NCI-H1436 treated with DMSO at 0.1 percent for 48 hours (cell line): ENCODE measurements around the gene PGLYRP1.

Experiments
- DNase-seq: peaks from one replicate; lab custom pipeline; 2025; lab: John Stamatoyannopoulos, UW

Gene PGLYRP1

GRCh38 chr19:46032597-46033025 is 9.8 kb upstream of the PGLYRP1 start:
- no peak for DNase-seq

- no peak for DNase-seq
Observed at GRCh38 chr19:46031781-46032596, 9.1 kb upstream of the PGLYRP1 start.

- no peak for DNase-seq
Observed at GRCh38 chr19:46030812-46031550, 8.1 kb upstream of the PGLYRP1 start.

GRCh38 chr19:46025835-46026234 is 3.0 kb upstream of the PGLYRP1 start:
- DNase-seq: no peak

GRCh38 chr19:46023311-46023779 is 492 bp upstream of the PGLYRP1 start:
- DNase-seq: no peak

DNA sequence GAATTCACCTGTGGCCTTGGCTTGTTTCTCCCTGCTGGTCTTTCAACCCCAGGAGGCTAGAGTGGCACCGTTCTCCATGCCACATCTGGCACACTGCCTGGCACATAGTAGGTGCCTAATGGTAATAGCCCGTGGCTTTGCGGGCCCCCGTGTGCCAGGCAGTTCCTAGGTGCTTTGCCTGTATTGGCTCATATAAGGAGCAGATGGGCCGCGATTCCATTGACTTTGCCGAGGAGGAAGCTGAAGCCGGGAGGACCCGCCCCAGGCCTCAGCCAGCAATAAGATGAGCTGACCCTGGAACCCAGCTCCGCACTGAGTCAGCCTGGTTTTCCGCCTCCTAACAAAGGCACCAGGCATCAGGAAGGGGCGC is 807 bp downstream of the PGLYRP1 start:
- no peak for DNase-seq

DNA sequence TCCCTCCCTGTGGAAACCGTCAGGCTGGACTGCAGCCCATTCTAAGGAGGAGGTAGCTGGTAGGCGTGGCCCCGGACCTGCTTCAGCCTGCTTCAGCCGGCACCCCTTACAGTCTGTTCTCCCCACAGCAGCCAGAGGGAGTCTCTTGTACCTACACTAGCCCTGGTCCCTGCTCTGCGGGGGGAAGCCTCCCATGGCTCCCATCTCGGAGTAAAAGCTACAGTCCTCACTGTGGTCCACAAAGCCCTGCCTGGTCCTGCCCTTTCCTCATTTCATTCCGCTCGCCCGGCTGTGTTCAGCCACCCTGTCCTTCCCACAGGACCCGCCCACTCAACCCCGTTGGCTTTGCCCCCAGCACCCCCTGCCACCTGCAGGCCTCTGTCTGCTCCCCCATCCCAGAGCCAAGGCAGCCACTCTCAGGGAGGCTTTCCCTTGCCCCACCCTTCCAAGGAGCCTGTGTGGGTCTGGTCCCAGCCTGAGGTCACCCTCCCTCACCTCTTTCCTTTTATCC is 1.3 kb downstream of the PGLYRP1 start:
- no peak for DNase-seq

GRCh38 chr19:46020819-46021125 is 2.1 kb downstream of the PGLYRP1 start:
- DNase-seq: no peak

DNA sequence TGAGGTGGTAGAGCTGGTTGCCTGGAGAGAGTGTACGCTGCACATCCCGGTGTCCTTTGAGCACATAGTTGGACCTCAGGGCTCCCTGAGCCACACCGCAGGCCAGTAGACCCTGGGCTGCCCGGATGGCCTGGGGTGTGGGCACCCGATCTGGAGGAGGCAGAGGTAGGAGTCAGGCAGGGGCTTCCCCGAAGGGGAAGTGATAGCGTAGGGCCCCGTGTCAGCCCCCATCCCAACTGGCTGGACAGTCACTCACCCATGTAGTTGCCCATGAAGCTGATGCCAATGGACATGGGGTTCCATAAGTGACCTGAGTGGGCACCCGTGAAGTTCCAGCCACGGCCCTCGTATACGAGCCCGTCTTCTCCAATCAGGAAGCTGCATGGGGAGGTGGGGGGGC is 3.6 kb downstream of the PGLYRP1 start:
- DNase-seq: no peak

GRCh38 chr19:46018729-46019251 is 4.1 kb downstream of the PGLYRP1 start:
- no peak for DNase-seq

GRCh38 chr19:46017874-46018675 is 4.8 kb downstream of the PGLYRP1 start:
- DNase-seq: no peak

GRCh38 chr19:46017095-46017429 is 5.8 kb downstream of the PGLYRP1 start:
- no peak for DNase-seq

GRCh38 chr19:46016426-46017094 is 6.3 kb downstream of the PGLYRP1 start:
- DNase-seq: no peak

DNA sequence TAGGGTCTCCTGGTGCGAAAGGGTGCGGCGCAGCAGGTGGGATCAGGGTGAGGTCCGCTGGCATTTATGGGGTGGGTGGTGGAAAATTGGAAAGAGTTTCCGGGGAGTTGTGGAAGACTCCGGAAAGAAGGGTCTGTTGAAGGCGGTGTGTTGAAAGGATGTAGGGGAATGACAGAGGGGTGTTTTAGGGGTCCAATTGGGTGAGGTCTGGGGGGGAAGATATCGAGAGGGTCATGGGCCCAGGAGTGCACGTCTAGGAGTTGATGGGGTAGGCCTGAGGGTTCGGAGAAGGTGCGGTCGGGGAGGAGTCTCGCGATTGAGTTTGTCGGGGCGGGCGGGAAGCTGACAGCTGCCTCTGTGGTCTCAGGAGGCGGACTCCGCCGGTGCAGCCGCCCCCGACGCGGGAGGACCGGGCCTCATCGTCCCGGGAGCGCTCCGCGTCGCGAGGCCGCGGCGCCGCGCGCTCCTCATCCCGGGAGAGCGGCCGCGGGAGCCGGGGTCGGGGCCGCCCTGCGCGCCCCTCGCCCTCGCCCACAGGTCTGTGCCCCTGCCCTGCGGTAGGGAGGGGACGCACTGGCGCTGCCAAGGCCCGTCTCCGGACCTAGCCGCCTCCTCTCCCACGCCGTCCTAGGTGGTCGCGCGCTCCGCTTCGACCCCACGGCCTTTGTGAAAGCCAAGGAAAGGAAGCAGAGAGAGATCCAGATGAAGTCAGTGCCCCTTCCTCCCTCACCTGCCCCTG is 7.0 kb downstream of the PGLYRP1 start:
- DNase-seq: no peak

DNA sequence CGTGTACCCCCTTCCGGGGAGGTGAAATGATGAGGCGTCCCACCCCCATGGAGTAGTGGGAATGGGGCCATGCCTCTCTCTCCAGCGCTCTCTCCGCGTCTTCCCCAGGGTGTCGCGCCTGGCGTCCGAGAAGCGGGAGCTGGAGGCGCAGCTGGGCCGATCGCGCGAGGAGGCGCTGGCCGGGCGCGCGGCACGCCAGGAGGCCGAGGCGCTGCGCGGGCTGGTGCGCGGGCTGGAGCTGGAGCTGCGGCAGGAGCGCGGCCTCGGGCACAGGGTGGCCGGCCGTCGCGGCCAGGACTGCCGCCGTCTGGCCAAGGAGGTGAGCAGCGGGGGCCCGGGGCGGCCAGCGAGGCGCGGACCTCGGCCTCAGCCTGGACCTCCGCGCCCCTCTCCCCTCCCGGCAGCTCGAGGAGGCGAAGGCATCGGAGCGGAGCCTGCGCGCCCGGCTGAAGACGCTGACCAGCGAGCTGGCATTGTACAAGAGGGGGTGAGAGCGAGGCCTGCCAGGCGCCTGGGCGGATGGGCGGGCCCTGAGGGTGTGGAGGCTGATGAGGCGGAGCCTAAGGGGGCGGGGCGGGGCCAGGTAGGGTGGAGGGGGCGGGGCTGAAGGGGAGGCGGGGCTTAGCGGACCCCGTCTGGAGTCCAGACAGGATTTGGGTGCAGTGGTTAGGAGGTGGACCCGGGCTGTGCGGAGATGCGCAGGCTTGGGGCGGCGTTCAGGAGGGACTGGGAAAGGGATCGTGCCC is 7.7 kb downstream of the PGLYRP1 start:
- DNase-seq: no peak

GRCh38 chr19:46014534-46014933 is 8.3 kb downstream of the PGLYRP1 start:
- no peak for DNase-seq

GRCh38 chr19:46009530-46010510 is 13.0 kb downstream of the PGLYRP1 start:
- no peak for DNase-seq

DNA sequence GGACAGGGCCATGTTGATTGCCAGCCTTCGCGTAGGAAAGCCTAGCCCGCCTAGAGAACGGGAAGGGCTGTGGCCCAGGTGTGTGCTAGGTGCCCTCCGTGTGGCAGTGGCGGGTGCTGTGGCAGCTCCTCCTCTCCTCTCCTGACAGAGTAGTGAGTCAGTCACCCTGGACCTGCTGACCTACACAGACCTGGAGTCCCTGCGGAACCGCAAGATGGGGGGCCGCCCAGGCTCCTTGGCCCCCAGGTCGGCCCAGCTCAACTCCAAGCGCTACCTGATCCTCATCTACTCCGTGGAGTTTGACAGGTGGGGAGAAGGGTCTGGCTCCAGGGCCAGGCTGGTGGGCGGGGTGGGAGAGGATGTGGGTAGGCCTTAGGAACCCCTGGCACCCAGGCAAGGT is 16.4 kb downstream of the PGLYRP1 start:
- DNase-seq: no peak

- no peak for DNase-seq
Observed at GRCh38 chr19:46002678-46003275, 20.1 kb downstream of the PGLYRP1 start.
